Natural killer cell (primary cell): ENCODE data around the gene LDAH. TPM values are rescaled to one million over a fixed set of nuclear protein-coding genes. Genes with fewer than 3 reads are reported as not detected.

Experiments
- ATAC-seq, 3 donors: fragments of 150-1000 bp in 2 of 3; fragments of 200-7000 bp in 1 of 3; cut with Tn5 transposase; 1 replicate in 1 of 3; 2 replicates in 2 of 3; pipeline ENCODE4 v1.10.0; 2021; ENCODE audit warnings: mild to moderate bottlenecking in 2 of 3, moderate library complexity in 2 of 3
- DNase-seq, 2 donors: peaks; one replicate each; pipeline versions ENCODE4 v3.0.0 to v3.0.0-alpha.2; 2013 to 2021; ENCODE audit warnings: mixed read lengths in 1 of 2
- H3K27ac ChIP-seq: one replicate; pipeline ENCODE4 v1.5.1; 2013; ENCODE audit warnings: mild to moderate bottlenecking, low read length
- H3K27me3 ChIP-seq: one replicate; pipeline ENCODE4 v1.6.1; 2013; ENCODE audit warnings: low read length; ENCODE audit not compliant: control insufficient read depth, insufficient read depth
- H3K36me3 ChIP-seq: one replicate; pipeline ENCODE4 v1.6.1; 2013; ENCODE audit warnings: low read length; ENCODE audit not compliant: control insufficient read depth, insufficient read depth
- H3K4me1 ChIP-seq: one replicate; pipeline ENCODE4 v1.6.1; 2013; ENCODE audit warnings: low read length; ENCODE audit not compliant: control insufficient read depth, insufficient read depth
- H3K4me3 ChIP-seq: one replicate; pipeline ENCODE4 v1.5.1; 2013; ENCODE audit warnings: low read length
- H3K9me3 ChIP-seq: one replicate; pipeline ENCODE4 v1.6.1; 2013; ENCODE audit warnings: low read length; ENCODE audit not compliant: control insufficient read depth, insufficient read depth
- H3K27ac Mint-ChIP-seq, 2 donors: one replicate each; pipeline ENCODE4 v1.8.0; 2022; ENCODE audit warnings: mild to moderate bottlenecking in 2 of 2, mixed read lengths in 2 of 2, moderate library complexity in 1 of 2
- H3K27me3 Mint-ChIP-seq, 2 donors: one replicate each; pipeline ENCODE4 v1.8.0; 2022; ENCODE audit warnings: low read depth in 2 of 2, mixed read lengths in 2 of 2
- H3K36me3 Mint-ChIP-seq: one replicate; pipeline ENCODE4 v1.8.0; 2022; ENCODE audit warnings: mixed read lengths
- H3K4me1 Mint-ChIP-seq, 2 donors: one replicate each; pipeline ENCODE4 v1.8.0; 2022; ENCODE audit warnings: mixed read lengths in 2 of 2
- H3K4me3 Mint-ChIP-seq: one replicate; pipeline ENCODE4 v1.8.0; 2022; ENCODE audit warnings: mild to moderate bottlenecking, moderate library complexity, mixed read lengths
- H3K9me3 Mint-ChIP-seq, 2 donors: one replicate each; pipeline ENCODE4 v1.8.0; 2022; ENCODE audit warnings: mixed read lengths in 2 of 2
- WGBS: methylation state at CpG from one replicate; pipeline ENCODE4 v1.1.7; 2013; ENCODE audit warnings: missing lambda C conversion rate; ENCODE audit not compliant: insufficient coverage; 5-methylcytosine and 5-hydroxymethylcytosine counted together
- intact Hi-C: fragments of 100-400 bp; cut with micrococcal nuclease; formaldehyde crosslinking; loops from one replicate; pipeline ENCODE4 v1.14.2; 2022
- total RNA-seq, 4 donors: library from RNA; stranded (reverse); fragments of 120-200 nt in 1 of 4; gene quantifications; one replicate each; pipeline versions ENCODE4 v1.2.3 to v1.2.4, GENCODE V29; 2013 to 2022
- TF ChIP-seq, protein P1 (sequence below): fragments of 200-600 bp; IDR thresholded peaks from one replicate; pipeline ENCODE4 v1.8.0; 2022; ENCODE audit warnings: antibody characterized with exemption

LDAH gene
- total RNA-seq, 3 donors from 2014 or later (not counting 1 experiment from before 2014, with no cell fraction given), result 14.5 to 25.6 (median 17.2) TPM

GRCh38 chr2:20747317-20747716, 75.6 kb downstream of the LDAH start:
- no peak overlapping the region for H3K27ac ChIP-seq
- H3K4me1 ChIP-seq, result no peaks in the 10 kb centered on the region
- Mint-ChIP-seq H3K27ac (no peak overlapping the region), H3K27me3 (no peaks in the 10 kb centered on the region), H3K9me3 (no peaks in the 10 kb centered on the region), H3K36me3 (no peaks in the 10 kb centered on the region), H3K4me3 (no peak overlapping the region), H3K4me1 (peaks cover 0 to 4% of the 10 kb centered on the region in 2 donors)
- H3K27me3 ChIP-seq, result no peaks in the 10 kb centered on the region
- no peaks in the 10 kb centered on the region for H3K9me3 ChIP-seq
- no peak overlapping the region for H3K4me3 ChIP-seq
- TF ChIP-seq, protein P1, sequence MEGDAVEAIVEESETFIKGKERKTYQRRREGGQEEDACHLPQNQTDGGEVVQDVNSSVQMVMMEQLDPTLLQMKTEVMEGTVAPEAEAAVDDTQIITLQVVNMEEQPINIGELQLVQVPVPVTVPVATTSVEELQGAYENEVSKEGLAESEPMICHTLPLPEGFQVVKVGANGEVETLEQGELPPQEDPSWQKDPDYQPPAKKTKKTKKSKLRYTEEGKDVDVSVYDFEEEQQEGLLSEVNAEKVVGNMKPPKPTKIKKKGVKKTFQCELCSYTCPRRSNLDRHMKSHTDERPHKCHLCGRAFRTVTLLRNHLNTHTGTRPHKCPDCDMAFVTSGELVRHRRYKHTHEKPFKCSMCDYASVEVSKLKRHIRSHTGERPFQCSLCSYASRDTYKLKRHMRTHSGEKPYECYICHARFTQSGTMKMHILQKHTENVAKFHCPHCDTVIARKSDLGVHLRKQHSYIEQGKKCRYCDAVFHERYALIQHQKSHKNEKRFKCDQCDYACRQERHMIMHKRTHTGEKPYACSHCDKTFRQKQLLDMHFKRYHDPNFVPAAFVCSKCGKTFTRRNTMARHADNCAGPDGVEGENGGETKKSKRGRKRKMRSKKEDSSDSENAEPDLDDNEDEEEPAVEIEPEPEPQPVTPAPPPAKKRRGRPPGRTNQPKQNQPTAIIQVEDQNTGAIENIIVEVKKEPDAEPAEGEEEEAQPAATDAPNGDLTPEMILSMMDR, result no peak
- intact Hi-C loops, result no loop called here
- no peaks in the 10 kb centered on the region for H3K36me3 ChIP-seq
- WGBS, result 100% methylated on average over 1 of the region's 1 CpG
- ATAC-seq (no peak), DNase-seq (no peak)

DNA sequence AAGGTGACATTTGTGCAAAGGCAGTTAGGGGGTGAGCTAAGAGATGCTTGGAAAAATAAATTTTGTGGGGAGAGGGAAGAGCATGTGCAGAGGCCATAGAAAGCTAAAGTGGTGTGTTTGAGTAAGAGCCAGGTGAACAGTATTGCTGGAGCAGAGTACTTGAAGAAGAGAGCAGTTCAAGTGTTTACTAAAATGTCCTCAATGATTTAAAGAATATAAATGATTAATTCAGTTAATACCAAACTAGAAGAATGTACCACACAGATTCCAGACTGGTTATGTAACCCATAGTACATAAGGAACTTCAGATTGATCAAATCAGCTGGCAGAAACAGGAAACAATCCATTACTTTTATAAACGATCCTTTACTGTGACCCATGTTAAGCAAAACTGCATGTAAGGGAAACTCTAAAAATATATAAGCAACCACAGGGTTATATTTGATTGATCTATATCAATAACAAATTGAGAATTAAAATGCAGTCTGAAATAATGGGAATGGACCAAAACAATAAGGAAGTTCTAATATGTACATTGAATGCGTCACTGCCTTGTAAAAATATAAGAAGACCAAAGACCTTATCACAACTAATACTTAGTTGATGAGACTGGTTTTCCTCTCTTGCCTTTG, 76.9 kb downstream of the LDAH start:
- Mint-ChIP-seq H3K36me3 (no peaks in the 10 kb centered on the region), H3K4me1 (peaks cover 0 to 4% of the 10 kb centered on the region in 2 donors), H3K27ac (no peak overlapping the region), H3K9me3 (no peaks in the 10 kb centered on the region), H3K27me3 (no peaks in the 10 kb centered on the region), H3K4me3 (no peak overlapping the region)
- intact Hi-C loops, result no loop called here
- H3K4me3 ChIP-seq, result no peak overlapping the region
- H3K4me1 ChIP-seq, result no peaks in the 10 kb centered on the region
- DNase-seq (no peak), ATAC-seq (no peak)
- H3K27ac ChIP-seq, result no peak overlapping the region
- no CpG with 5 or more reads among the region's 2 CpGs for WGBS
- no peaks in the 10 kb centered on the region for H3K36me3 ChIP-seq
- H3K27me3 ChIP-seq, result no peaks in the 10 kb centered on the region
- TF ChIP-seq, protein P1, result no peak
- no peaks in the 10 kb centered on the region for H3K9me3 ChIP-seq

GRCh38 chr2:20744366-20745335, 78.2 kb downstream of the LDAH start:
- H3K27ac Mint-ChIP-seq, result no peak overlapping the region
- no peaks in the 10 kb centered on the region for H3K9me3 Mint-ChIP-seq
- Histone ChIP-seq H3K4me3 (no peak overlapping the region), H3K9me3 (no peaks in the 10 kb centered on the region), H3K4me1 (no peaks in the 10 kb centered on the region), H3K27ac (no peak overlapping the region), H3K36me3 (no peaks in the 10 kb centered on the region), H3K27me3 (no peaks in the 10 kb centered on the region)
- H3K27me3 Mint-ChIP-seq, result no peaks in the 10 kb centered on the region
- 63% methylated on average over 2 of the region's 2 CpGs for WGBS
- H3K36me3 Mint-ChIP-seq, result no peaks in the 10 kb centered on the region
- intact Hi-C loops, result no loop called here
- no peak for DNase-seq
- TF ChIP-seq, protein P1, result no peak
- H3K4me3 Mint-ChIP-seq, result no peak overlapping the region
- no peak for ATAC-seq
- H3K4me1 Mint-ChIP-seq, result peaks cover 0 to 4% of the 10 kb centered on the region in 2 donors
